ENCODE measurements around the gene RBP2.

Gene RBP2

GRCh38 chr3:139468399-139468798, 7.9 kb downstream of the RBP2 start:
- Histone ChIP-seq H3K4me1 (peaks cover 13% of the 10 kb centered on the region), H3K27me3 (ENCODE audit: control insufficient read depth, insufficient read depth, low read length) (no peaks in the 10 kb centered on the region), H3K79me2 (no peaks in the 10 kb centered on the region), H3K4me2 (ENCODE audit: low read length) (no peak overlapping the region), H3K27ac (no peak overlapping the region), H3K4me3 (ENCODE audit: low read depth, low read length) (no peak overlapping the region), H3K9ac (no peak overlapping the region), H3K9me3 (ENCODE audit: control insufficient read depth, low read length) (no peaks in the 10 kb centered on the region), H3K36me3 (ENCODE audit: control insufficient read depth, insufficient read depth, low read length) (no peaks in the 10 kb centered on the region), H2AFZ (no peak overlapping the region)
- TF ChIP-seq CTCF (IDR thresholded peaks at IDR 0.05) = no peak

- Histone ChIP-seq H3K4me2 (ENCODE audit: low read length) (no peak overlapping the region), H3K79me2 (no peaks in the 10 kb centered on the region), H3K4me1 (no peaks in the 10 kb centered on the region), H3K9me3 (ENCODE audit: control insufficient read depth, low read length) (no peaks in the 10 kb centered on the region), H3K4me3 (ENCODE audit: low read depth, low read length) (no peak overlapping the region), H3K36me3 (ENCODE audit: control insufficient read depth, insufficient read depth, low read length) (no peaks in the 10 kb centered on the region), H3K9ac (no peak overlapping the region), H3K27me3 (ENCODE audit: control insufficient read depth, insufficient read depth, low read length) (no peaks in the 10 kb centered on the region), H3K27ac (no peak overlapping the region), H2AFZ (no peak overlapping the region)
- TF ChIP-seq CTCF (IDR thresholded peaks at IDR 0.05) = no peak
Observed at GRCh38 chr3:139466360-139466759, 10.0 kb downstream of the RBP2 start.

GRCh38 chr3:139465636-139466035, 10.7 kb downstream of the RBP2 start:
- Histone ChIP-seq H3K27me3 (ENCODE audit: control insufficient read depth, insufficient read depth, low read length) (no peaks in the 10 kb centered on the region), H3K4me1 (no peaks in the 10 kb centered on the region), H2AFZ (no peak overlapping the region), H3K36me3 (ENCODE audit: control insufficient read depth, insufficient read depth, low read length) (no peaks in the 10 kb centered on the region), H3K9ac (no peak overlapping the region), H3K4me2 (ENCODE audit: low read length) (no peak overlapping the region), H3K79me2 (no peaks in the 10 kb centered on the region), H3K9me3 (ENCODE audit: control insufficient read depth, low read length) (no peaks in the 10 kb centered on the region), H3K27ac (no peak overlapping the region), H3K4me3 (ENCODE audit: low read depth, low read length) (no peak overlapping the region)
- TF ChIP-seq CTCF (IDR thresholded peaks at IDR 0.05) = no peak

GRCh38 chr3:139463466-139463865, 12.8 kb downstream of the RBP2 start:
- Histone ChIP-seq H3K4me2 (ENCODE audit: low read length) (no peak overlapping the region), H3K9ac (no peak overlapping the region), H3K9me3 (ENCODE audit: control insufficient read depth, low read length) (no peaks in the 10 kb centered on the region), H3K4me1 (no peaks in the 10 kb centered on the region), H3K79me2 (no peaks in the 10 kb centered on the region), H3K27me3 (ENCODE audit: control insufficient read depth, insufficient read depth, low read length) (no peaks in the 10 kb centered on the region), H3K27ac (no peak overlapping the region), H3K36me3 (ENCODE audit: control insufficient read depth, insufficient read depth, low read length) (no peaks in the 10 kb centered on the region), H3K4me3 (ENCODE audit: low read depth, low read length) (no peak overlapping the region), H2AFZ (no peak overlapping the region)
- TF ChIP-seq CTCF (IDR thresholded peaks at IDR 0.05) = no peak

GRCh38 chr3:139460529-139460928, 15.8 kb downstream of the RBP2 start:
- Histone ChIP-seq H3K9me3 (ENCODE audit: control insufficient read depth, low read length) (no peaks in the 10 kb centered on the region), H3K9ac (no peak overlapping the region), H3K27me3 (ENCODE audit: control insufficient read depth, insufficient read depth, low read length) (no peaks in the 10 kb centered on the region), H3K79me2 (no peaks in the 10 kb centered on the region), H3K4me1 (no peaks in the 10 kb centered on the region), H3K36me3 (ENCODE audit: control insufficient read depth, insufficient read depth, low read length) (no peaks in the 10 kb centered on the region), H3K4me3 (ENCODE audit: low read depth, low read length) (no peak overlapping the region), H3K4me2 (ENCODE audit: low read length) (no peak overlapping the region), H2AFZ (no peak overlapping the region), H3K27ac (no peak overlapping the region)
- no peak for TF ChIP-seq CTCF (IDR thresholded peaks at IDR 0.05)

Measured in parathyroid adenoma (tissue), 2 donors.